ENCODE data around the gene ARMC6. TPM values are rescaled to one million over a fixed set of nuclear protein-coding genes. Genes with fewer than 3 reads are reported as not detected.

Gene ARMC6
- polyA plus RNA-seq, 1 experiment: 31.5 TPM

DNA sequence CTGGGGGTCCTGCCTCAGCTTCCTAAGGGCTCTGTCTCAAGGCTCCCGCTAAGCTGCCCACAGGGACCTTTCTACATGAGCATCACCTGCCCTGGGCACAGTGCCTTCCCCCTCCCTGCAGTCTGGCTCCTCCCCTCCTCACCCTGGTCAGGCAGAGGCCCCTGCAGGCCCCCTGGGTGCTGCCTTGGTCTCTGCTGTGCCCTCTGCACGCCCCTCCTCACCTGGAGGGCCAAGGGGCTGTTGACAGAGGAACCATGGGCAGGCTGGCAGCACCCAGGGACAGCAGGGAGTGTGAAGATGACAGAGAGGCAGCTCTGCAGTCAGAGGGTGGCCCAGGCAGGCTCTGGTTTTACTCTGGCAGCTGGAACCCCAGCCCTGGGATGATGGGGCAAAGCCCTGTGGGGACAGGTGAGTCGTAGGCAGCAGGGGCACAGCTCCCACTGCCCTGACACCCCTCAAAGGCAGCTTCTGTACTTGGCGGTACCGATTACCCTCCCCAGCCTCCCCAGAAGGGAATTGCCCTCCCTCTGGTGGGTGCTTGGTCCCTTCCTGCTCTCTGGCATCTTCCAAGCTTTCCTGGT lies 43.2 kb upstream of the ARMC6 start:
- Histone ChIP-seq H3K27me3 (ENCODE audit: control insufficient read depth, insufficient read depth, low read length) (no peaks in the 10 kb centered on the region), H3K4me3 (ENCODE audit: low read depth, low read length) (no peak overlapping the region), H3K36me3 (ENCODE audit: control insufficient read depth, insufficient read depth, low read length) (peaks cover 20% of the 10 kb centered on the region)
- ChIA-PET CTCF (interaction anchor here (1.1 kb wide), 1 partner anchor 15 kb away, joined by 5 read pairs; no protein-coding TSS in a partner anchor), POLR2A (no interaction called here)
- no peak for DNase-seq (ENCODE audit: low read depth)
- TF ChIP-seq, protein P1, sequence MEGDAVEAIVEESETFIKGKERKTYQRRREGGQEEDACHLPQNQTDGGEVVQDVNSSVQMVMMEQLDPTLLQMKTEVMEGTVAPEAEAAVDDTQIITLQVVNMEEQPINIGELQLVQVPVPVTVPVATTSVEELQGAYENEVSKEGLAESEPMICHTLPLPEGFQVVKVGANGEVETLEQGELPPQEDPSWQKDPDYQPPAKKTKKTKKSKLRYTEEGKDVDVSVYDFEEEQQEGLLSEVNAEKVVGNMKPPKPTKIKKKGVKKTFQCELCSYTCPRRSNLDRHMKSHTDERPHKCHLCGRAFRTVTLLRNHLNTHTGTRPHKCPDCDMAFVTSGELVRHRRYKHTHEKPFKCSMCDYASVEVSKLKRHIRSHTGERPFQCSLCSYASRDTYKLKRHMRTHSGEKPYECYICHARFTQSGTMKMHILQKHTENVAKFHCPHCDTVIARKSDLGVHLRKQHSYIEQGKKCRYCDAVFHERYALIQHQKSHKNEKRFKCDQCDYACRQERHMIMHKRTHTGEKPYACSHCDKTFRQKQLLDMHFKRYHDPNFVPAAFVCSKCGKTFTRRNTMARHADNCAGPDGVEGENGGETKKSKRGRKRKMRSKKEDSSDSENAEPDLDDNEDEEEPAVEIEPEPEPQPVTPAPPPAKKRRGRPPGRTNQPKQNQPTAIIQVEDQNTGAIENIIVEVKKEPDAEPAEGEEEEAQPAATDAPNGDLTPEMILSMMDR (IDR thresholded peaks at IDR 0.05; ENCODE audit: insufficient read depth, low read depth, low read length): no peak

DNA sequence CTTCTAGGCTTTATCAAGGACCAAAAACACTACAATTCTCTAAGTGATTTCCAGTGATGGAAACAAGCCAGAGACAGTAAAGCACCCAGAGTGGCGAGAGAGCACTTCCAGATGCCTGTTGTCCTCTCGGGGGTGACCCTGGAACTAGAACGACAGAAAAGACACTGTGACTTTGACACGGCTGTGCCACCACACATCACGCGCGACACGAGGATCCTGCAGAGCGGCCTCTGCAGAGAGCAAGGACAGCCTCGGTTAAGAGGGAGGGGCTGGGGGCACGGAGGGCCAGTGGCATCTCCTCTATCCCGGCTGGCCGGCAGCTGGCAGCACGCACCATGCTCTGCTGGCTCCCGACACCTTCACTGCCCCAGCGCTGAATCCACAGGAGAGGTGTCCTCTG lies 42.4 kb upstream of the ARMC6 start:
- POLR2A ChIA-PET: no interaction called here
- no peak for DNase-seq (ENCODE audit: low read depth)
- Histone ChIP-seq H3K4me3 (ENCODE audit: low read depth, low read length) (no peak overlapping the region), H3K36me3 (ENCODE audit: control insufficient read depth, insufficient read depth, low read length) (peaks cover 23% of the 10 kb centered on the region), H3K27me3 (ENCODE audit: control insufficient read depth, insufficient read depth, low read length) (no peaks in the 10 kb centered on the region)
- TF ChIP-seq, protein P1 (IDR thresholded peaks at IDR 0.05; ENCODE audit: insufficient read depth, low read depth, low read length): no peak
- CTCF ChIA-PET: interaction anchor here (1.0 kb wide), 1 partner anchor 83 kb away, joined by 3 read pairs; no protein-coding TSS in a partner anchor

DNA sequence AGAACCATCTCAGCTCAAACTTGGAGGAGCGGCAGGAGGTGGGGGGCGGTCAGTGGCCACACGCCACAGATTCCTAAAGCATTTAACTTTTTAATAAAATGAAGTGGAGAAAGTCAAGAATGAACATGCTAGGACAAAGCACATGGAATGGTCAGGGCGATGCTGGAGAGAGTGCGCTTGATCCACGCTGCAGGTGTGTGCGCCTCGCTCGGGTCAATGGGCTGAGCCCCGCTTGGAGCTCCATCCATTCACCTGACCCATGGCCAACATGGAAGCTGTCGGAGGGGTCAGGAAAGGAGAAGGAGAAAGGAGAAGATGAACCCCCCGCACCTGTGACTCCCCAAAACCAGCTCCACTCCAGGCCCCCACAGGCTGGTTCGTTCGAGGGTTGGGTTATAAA lies 41.9 kb upstream of the ARMC6 start:
- DNase-seq (ENCODE audit: low read depth): no peak
- CTCF ChIA-PET: interaction anchor here (1.0 kb wide), 1 partner anchor 84 kb away, joined by 3 read pairs; no protein-coding TSS in a partner anchor
- H3K36me3 ChIP-seq (ENCODE audit: control insufficient read depth, insufficient read depth, low read length): peaks cover 23% of the 10 kb centered on the region
- POLR2A ChIA-PET: no interaction called here
- no peak overlapping the region for H3K4me3 ChIP-seq (ENCODE audit: low read depth, low read length)
- TF ChIP-seq, protein P1 (IDR thresholded peaks at IDR 0.05; ENCODE audit: insufficient read depth, low read depth, low read length): no peak
- H3K27me3 ChIP-seq (ENCODE audit: control insufficient read depth, insufficient read depth, low read length): no peaks in the 10 kb centered on the region

- CTCF ChIA-PET: interaction anchor here (1.2 kb wide), 1 partner anchor 182 kb away, joined by 3 read pairs; no protein-coding TSS in a partner anchor
- peaks cover 25% of the 10 kb centered on the region for H3K36me3 ChIP-seq (ENCODE audit: control insufficient read depth, insufficient read depth, low read length)
- no peaks in the 10 kb centered on the region for H3K27me3 ChIP-seq (ENCODE audit: control insufficient read depth, insufficient read depth, low read length)
- TF ChIP-seq, protein P1 (IDR thresholded peaks at IDR 0.05; ENCODE audit: insufficient read depth, low read depth, low read length): no peak
- POLR2A ChIA-PET: no interaction called here
- H3K4me3 ChIP-seq (ENCODE audit: low read depth, low read length): no peak overlapping the region
- no peak for DNase-seq (ENCODE audit: low read depth)
These were observed 40.7 kb upstream of the ARMC6 start for GRCh38 chr19:18992696-18993095.

- DNase-seq (ENCODE audit: low read depth): no peak
- Histone ChIP-seq H3K27me3 (ENCODE audit: control insufficient read depth, insufficient read depth, low read length) (no peaks in the 10 kb centered on the region), H3K4me3 (ENCODE audit: low read depth, low read length) (no peak overlapping the region), H3K36me3 (ENCODE audit: control insufficient read depth, insufficient read depth, low read length) (peaks cover 25% of the 10 kb centered on the region)
- ChIA-PET POLR2A (no interaction called here), CTCF (interaction anchor here (1.2 kb wide), 1 partner anchor 182 kb away, joined by 3 read pairs; no protein-coding TSS in a partner anchor)
- TF ChIP-seq, protein P1 (IDR thresholded peaks at IDR 0.05; ENCODE audit: insufficient read depth, low read depth, low read length): no peak
These were observed 40.3 kb upstream of the ARMC6 start for GRCh38 chr19:18993115-18993514.
